ENCODE measurements around the gene C2orf69. TPM values are rescaled to one million over a fixed set of nuclear protein-coding genes. Genes with fewer than 3 reads are reported as not detected.

Gene C2orf69
- total and polyA plus RNA-seq, 2 experiments from 2014 or later: 33.4 to 39.2 TPM

GRCh38 chr2:199923924-199924323, 12.8 kb downstream of the C2orf69 start:
- H3K9me2 ChIP-seq (ENCODE audit: insufficient read depth): no peaks in the 10 kb centered on the region
- peak overlapping the region; percentile 77; the same call in 1 of the 2 replicates for H3K27ac Mint-ChIP-seq
- no peak overlapping the region for H3K4me3 ChIP-seq
- peaks cover 35% of the 10 kb centered on the region for H3K36me3 Mint-ChIP-seq (ENCODE audit: low read depth)
- H3K4me1 ChIP-seq (ENCODE audit: insufficient read depth): peaks cover 44% of the 10 kb centered on the region
- H3K9me3 Mint-ChIP-seq: peaks cover under 1% of the 10 kb centered on the region; the same call in 2 of the 3 replicates
- H3K36me3 ChIP-seq (ENCODE audit: insufficient read depth): no peaks in the 10 kb centered on the region
- no peaks in the 10 kb centered on the region for H3F3A ChIP-seq (replicated peaks; ENCODE audit: low read depth)
- no peaks in the 10 kb centered on the region for H3K27me3 ChIP-seq (ENCODE audit: insufficient read depth)
- no peak for DNase-seq (ENCODE audit: low spot score)
- peaks cover 42% of the 10 kb centered on the region for H3K4me1 Mint-ChIP-seq
- H3K27me3 Mint-ChIP-seq (ENCODE audit: insufficient read depth, low read depth, poor library complexity): peaks cover 1% of the 10 kb centered on the region
- H3K4me2 ChIP-seq: no peak overlapping the region
- H3K4me3 Mint-ChIP-seq: no peak overlapping the region
- no peak overlapping the region for H3K27ac ChIP-seq (ENCODE audit: low read depth)
- peaks cover 81% of the 10 kb centered on the region for H3K79me2 ChIP-seq (replicated peaks; ENCODE audit: insufficient read depth)
- H4K20me1 ChIP-seq (replicated peaks; ENCODE audit: insufficient read depth): peaks cover 43% of the 10 kb centered on the region
- no peak for ATAC-seq
- no peak for TF ChIP-seq EZH2 (IDR thresholded peaks at IDR 0.05; ENCODE audit: low read depth, unreplicated experiment)
- TF ChIP-seq CREB1 (CRISPR knock-in tag; IDR thresholded peaks at IDR 0.05; ENCODE audit: low read depth): no peak
- no peak for TF ChIP-seq ETS1 (IDR thresholded peaks at IDR 0.05)
- no peak for TF ChIP-seq POLR2AphosphoS5 (IDR thresholded peaks at IDR 0.05; ENCODE audit: low read depth)
- TF ChIP-seq JUNB (IDR thresholded peaks at IDR 0.05; ENCODE audit: unreplicated experiment): no peak
- no peak for TF ChIP-seq ZNF462 (CRISPR knock-in tag; IDR thresholded peaks at IDR 0.05)
- no peak for TF ChIP-seq ZNF114 (CRISPR knock-in tag; IDR thresholded peaks at IDR 0.05)
- TF ChIP-seq NANOG (IDR thresholded peaks at IDR 0.05; ENCODE audit: borderline replicate concordance): no peak
- TF ChIP-seq REST (IDR thresholded peaks at IDR 0.05; ENCODE audit: unreplicated experiment): no peak
- TF ChIP-seq, protein P1, sequence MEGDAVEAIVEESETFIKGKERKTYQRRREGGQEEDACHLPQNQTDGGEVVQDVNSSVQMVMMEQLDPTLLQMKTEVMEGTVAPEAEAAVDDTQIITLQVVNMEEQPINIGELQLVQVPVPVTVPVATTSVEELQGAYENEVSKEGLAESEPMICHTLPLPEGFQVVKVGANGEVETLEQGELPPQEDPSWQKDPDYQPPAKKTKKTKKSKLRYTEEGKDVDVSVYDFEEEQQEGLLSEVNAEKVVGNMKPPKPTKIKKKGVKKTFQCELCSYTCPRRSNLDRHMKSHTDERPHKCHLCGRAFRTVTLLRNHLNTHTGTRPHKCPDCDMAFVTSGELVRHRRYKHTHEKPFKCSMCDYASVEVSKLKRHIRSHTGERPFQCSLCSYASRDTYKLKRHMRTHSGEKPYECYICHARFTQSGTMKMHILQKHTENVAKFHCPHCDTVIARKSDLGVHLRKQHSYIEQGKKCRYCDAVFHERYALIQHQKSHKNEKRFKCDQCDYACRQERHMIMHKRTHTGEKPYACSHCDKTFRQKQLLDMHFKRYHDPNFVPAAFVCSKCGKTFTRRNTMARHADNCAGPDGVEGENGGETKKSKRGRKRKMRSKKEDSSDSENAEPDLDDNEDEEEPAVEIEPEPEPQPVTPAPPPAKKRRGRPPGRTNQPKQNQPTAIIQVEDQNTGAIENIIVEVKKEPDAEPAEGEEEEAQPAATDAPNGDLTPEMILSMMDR (conservative IDR thresholded peaks at IDR 0.05; ENCODE audit: low read depth in 2 of 2): no peak
- no peak overlapping the region for H2AFZ ChIP-seq

All from GM23338 (cell line).